NCI-H82 (cell line): ENCODE results near the gene CDC42BPG.
"Not testable (repeated sequence)": the region's sequence is repeated elsewhere in the genome, so short reads cannot be mapped to it uniquely, and the experiment has no call there.

ENCODE experiments used
- DNase-seq: peaks from one replicate; lab custom pipeline; 2025; lab: John Stamatoyannopoulos, UW

Gene CDC42BPG

GRCh38 chr11:64849598-64850356, 5.3 kb upstream of the CDC42BPG start:
- DNase-seq, result no peak

GRCh38 chr11:64848826-64849597, 4.6 kb upstream of the CDC42BPG start:
- peak; percentile 17 for DNase-seq

- no peak for DNase-seq
These were observed 3.9 kb upstream of the CDC42BPG start for GRCh38 chr11:64848214-64848825.

GRCh38 chr11:64846998-64847666, 2.7 kb upstream of the CDC42BPG start:
- DNase-seq, result peak; percentile 96

GRCh38 chr11:64845776-64846129, 1.3 kb upstream of the CDC42BPG start:
- not testable (repeated sequence) for DNase-seq

GRCh38 chr11:64845129-64845775, 799 bp upstream of the CDC42BPG start:
- no peak for DNase-seq

- peak; percentile 36 for DNase-seq
These were observed 645 bp downstream of the CDC42BPG start for GRCh38 chr11:64843686-64844329.

- DNase-seq, result no peak
These were observed 1.4 kb downstream of the CDC42BPG start for GRCh38 chr11:64842851-64843685.

GRCh38 chr11:64842366-64842759, 2.1 kb downstream of the CDC42BPG start:
- DNase-seq, result no peak

- no peak for DNase-seq
These were observed 2.7 kb downstream of the CDC42BPG start for GRCh38 chr11:64841592-64842365.

GRCh38 chr11:64839887-64840782, 4.3 kb downstream of the CDC42BPG start:
- no peak for DNase-seq

- no peak for DNase-seq
These were observed 5.1 kb downstream of the CDC42BPG start for GRCh38 chr11:64839335-64839734.

- no peak for DNase-seq
These were observed 5.7 kb downstream of the CDC42BPG start for GRCh38 chr11:64838600-64839334.

- DNase-seq, result no peak
These were observed 6.5 kb downstream of the CDC42BPG start for GRCh38 chr11:64837887-64838351.

- DNase-seq, result no peak
These were observed 7.9 kb downstream of the CDC42BPG start for GRCh38 chr11:64836448-64837072.

- no peak for DNase-seq
These were observed 8.6 kb downstream of the CDC42BPG start for GRCh38 chr11:64835616-64836447.
